Neuron (in vitro differentiated cells): ENCODE measurements around the gene MARCO.

Experiments used
- H2AFZ ChIP-seq: one replicate; pipeline ENCODE4 v1.6.1; 2013; ENCODE audit warnings: low read depth, mild to moderate bottlenecking, inconsistent platforms, low read length, moderate library complexity
- H3K27me3 ChIP-seq: one replicate; pipeline ENCODE4 v1.6.1; 2013; ENCODE audit warnings: low read length; ENCODE audit not compliant: insufficient read depth
- H3K36me3 ChIP-seq: one replicate; pipeline ENCODE4 v1.6.1; 2013; ENCODE audit warnings: low read length; ENCODE audit not compliant: insufficient read depth
- H3K4me1 ChIP-seq: one replicate; pipeline ENCODE4 v1.6.1; 2013; ENCODE audit warnings: low read length; ENCODE audit not compliant: insufficient read depth
- H3K4me3 ChIP-seq: 2 replicates; pipeline ENCODE4 v1.5.1; 2013; ENCODE audit warnings: mild to moderate bottlenecking, low read length, moderate library complexity
- H3K9me3 ChIP-seq: one replicate; pipeline ENCODE4 v1.6.1; 2013; ENCODE audit warnings: low read length

The MARCO gene

DNA sequence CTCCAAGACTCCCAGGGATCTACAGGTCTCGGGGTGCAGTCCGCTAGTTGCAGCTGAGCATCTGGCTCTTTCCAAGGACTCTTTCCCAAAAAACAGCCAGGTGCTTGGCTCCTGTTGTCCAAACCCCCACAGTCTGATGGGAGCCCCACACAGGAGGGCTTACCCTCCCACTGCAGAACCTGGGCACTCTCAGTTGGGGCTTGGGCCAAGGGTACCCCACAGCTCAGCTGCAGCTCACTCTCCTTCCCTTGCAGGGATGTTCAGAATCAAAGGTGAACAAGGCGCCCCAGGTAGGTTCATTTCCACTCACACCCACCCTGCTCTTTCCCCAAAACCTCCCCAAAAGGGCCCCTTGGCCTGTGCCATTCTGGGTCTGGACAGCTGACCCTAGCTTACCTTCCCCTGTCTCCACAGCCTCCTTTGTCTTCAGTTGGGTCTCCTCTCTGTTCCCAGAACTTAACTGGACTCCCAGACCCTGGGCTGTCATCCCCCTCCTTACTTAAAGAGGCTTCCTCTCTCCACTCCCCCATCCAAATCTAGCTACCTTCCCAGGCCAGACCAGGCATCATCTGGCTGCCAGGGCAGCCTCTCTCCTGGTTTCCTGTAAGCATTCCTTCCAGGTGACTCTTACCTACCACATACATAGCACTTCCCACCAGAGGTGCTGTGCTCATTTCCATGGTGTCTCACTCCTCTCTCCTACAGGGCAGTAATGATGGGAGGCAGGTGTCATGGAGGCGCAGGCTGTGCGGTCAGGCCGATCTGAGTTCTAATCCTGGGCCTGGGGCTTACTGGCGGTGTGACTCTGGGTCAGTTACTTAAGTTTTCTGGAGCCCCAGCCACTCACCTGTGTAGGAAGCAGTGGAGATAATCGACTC lies 29.5 kb downstream of the MARCO start:
- Histone ChIP-seq H3K36me3 (no peaks in the 10 kb centered on the region), H3K27me3 (no peaks in the 10 kb centered on the region), H3K4me1 (no peaks in the 10 kb centered on the region), H3K4me3 (no peak overlapping the region), H3K9me3 (no peaks in the 10 kb centered on the region), H2AFZ (no peak overlapping the region)

- Histone ChIP-seq H3K27me3 (no peaks in the 10 kb centered on the region), H3K36me3 (no peaks in the 10 kb centered on the region), H3K4me1 (no peaks in the 10 kb centered on the region), H3K4me3 (no peak overlapping the region), H2AFZ (no peak overlapping the region), H3K9me3 (no peaks in the 10 kb centered on the region)
Measured at GRCh38 chr2:118973542-118973951, 31.6 kb downstream of the MARCO start.

DNA sequence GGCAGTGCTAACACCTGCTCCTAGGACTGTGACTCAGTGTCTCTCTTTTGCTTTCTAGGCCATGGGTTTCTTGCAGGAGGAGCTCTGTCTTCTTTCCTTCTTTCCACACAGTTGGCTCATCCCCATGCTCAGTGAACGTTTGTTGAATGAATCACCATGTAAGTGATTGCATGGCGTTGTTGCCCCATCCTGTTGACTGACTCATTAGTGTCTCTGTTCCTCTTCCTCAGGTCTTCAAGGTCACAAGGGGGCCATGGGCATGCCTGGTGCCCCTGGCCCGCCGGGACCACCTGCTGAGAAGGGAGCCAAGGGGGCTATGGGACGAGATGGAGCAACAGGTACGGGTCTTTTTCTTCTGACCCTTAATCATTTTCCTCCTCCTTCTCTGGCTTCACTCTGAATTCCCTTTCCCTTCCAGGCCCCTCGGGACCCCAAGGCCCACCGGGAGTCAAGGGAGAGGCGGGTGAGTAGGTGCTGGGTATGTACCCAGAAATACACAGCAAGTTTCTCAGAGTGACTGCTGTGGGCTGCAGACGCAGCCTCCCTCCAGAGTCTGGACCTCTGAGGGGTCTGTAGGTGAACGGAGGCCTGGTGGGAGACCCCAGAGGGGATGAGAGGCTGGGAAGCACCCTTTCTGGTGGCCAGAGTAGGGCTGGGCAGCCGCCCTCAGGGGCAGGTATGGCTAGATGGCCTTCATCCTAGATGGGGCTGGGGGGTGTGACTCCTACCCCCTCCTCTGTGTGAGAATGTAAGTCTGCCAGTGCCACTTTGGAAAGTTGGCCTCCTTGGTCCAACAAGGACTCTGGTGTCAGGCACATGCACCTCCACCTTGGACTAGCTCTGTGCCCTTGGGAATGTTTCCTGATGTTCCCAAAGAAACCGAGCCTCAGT lies 32.4 kb downstream of the MARCO start:
- H3K36me3 ChIP-seq: no peaks in the 10 kb centered on the region
- H3K27me3 ChIP-seq: no peaks in the 10 kb centered on the region
- H3K4me3 ChIP-seq: no peak overlapping the region
- H3K9me3 ChIP-seq: no peaks in the 10 kb centered on the region
- no peak overlapping the region for H2AFZ ChIP-seq
- H3K4me1 ChIP-seq: no peaks in the 10 kb centered on the region

- Histone ChIP-seq H3K4me3 (no peak overlapping the region), H3K27me3 (no peaks in the 10 kb centered on the region), H3K9me3 (no peaks in the 10 kb centered on the region), H2AFZ (no peak overlapping the region), H3K4me1 (no peaks in the 10 kb centered on the region), H3K36me3 (no peaks in the 10 kb centered on the region)
Measured at GRCh38 chr2:118975133-118975532, 33.1 kb downstream of the MARCO start.

DNA sequence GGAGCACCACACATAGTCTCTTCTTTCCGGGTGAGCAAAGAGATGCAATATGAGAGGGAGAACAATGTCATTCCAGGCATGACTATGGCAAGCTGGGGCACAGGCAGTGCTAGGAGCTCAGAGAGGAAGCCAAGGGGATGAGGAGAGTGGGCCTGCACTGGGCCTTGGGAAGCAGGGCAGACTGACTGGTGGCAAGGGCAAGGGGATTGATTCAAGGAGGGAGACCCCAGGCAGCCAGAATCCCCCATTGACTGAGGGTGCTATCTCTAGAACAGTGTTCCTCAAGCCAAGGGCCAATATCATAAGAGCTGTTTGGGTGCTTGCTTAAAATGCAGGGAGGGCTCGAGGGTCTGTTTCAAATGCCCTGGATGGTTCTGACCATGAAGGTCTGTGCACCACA lies 36.1 kb downstream of the MARCO start:
- Histone ChIP-seq H3K4me1 (no peaks in the 10 kb centered on the region), H3K27me3 (no peaks in the 10 kb centered on the region), H3K9me3 (no peaks in the 10 kb centered on the region), H2AFZ (no peak overlapping the region), H3K36me3 (no peaks in the 10 kb centered on the region), H3K4me3 (no peak overlapping the region)

DNA sequence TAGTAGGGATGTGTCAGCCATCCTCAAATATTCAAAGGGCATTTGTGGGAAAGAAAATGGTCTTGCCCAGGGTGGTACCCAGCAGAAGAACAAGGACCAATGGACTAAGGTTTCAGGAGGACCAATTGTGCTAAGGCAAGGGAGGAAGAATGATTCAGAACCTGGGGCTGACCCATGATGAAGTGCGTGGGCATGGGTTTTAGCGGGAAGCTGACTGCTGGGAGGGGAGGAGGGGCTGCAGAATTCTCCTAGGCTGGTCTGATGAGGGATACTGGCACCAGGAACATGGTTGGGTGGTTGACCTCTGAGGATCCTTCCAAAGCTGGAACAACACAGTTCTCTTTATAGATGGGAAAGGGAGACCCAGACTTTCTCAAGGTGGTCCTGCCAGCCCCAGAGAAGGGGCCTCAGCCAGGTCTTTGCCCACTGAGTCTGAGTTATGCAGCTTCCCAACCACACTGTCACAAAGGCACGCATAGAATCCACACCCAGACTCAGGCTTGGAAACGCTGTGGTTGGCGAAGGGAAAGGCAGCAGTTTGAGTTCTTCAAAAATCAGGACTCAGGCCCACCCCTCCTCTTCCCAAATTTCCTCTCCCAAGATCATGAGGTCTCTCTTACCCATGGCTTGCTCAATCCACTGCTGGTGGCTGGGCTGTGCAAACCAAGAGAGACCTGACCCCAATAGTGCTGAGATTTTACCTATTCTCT lies 37.3 kb downstream of the MARCO start:
- Histone ChIP-seq H3K9me3 (no peaks in the 10 kb centered on the region), H2AFZ (no peak overlapping the region), H3K36me3 (no peaks in the 10 kb centered on the region), H3K27me3 (no peaks in the 10 kb centered on the region), H3K4me1 (no peaks in the 10 kb centered on the region), H3K4me3 (no peak overlapping the region)

DNA sequence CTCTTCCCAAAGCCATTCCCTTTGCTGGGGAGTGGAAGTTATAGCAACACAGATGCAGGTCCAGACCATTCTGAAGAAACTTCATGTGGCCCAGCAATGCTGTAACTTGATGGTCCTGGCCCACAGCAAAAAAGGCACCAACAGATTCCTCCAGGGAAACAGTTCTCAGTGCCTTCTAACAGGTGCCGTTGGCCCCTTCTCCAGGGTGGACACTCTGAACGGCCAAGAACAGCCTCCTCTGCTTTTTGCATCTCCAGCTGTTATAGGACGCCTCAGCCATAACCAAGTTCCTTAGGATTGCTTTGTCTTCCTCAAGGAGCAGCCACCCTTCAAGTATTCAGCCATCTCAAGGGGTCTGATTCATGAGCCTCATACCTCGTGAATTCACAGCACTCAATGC lies 38.0 kb downstream of the MARCO start:
- no peak overlapping the region for H2AFZ ChIP-seq
- H3K27me3 ChIP-seq: no peaks in the 10 kb centered on the region
- H3K9me3 ChIP-seq: no peaks in the 10 kb centered on the region
- no peaks in the 10 kb centered on the region for H3K4me1 ChIP-seq
- H3K36me3 ChIP-seq: no peaks in the 10 kb centered on the region
- no peak overlapping the region for H3K4me3 ChIP-seq

- Histone ChIP-seq H3K36me3 (no peaks in the 10 kb centered on the region), H2AFZ (no peak overlapping the region), H3K27me3 (no peaks in the 10 kb centered on the region), H3K9me3 (no peaks in the 10 kb centered on the region), H3K4me1 (no peaks in the 10 kb centered on the region), H3K4me3 (no peak overlapping the region)
Measured at GRCh38 chr2:118980573-118980972, 38.6 kb downstream of the MARCO start.

DNA sequence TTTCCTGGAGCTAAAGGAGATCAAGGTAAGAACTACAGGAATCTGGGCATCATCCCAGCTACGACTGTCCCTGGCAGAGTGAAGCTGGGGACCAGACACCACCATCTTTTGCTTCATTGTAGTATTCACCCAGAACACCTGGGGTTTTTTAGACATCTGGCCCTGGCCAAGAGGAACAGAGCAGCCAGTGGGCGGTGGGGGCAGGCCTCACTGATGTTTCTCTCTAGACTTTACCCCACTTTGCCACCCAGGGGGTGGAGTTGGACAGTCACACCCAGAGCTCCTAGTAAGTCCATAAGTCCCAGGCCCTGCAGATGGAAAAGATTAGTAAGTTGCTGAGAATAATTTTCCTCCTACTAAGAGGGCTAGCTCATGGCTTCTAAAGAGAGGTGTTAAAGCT lies 39.6 kb downstream of the MARCO start:
- Histone ChIP-seq H3K27me3 (no peaks in the 10 kb centered on the region), H3K4me1 (no peaks in the 10 kb centered on the region), H2AFZ (no peak overlapping the region), H3K4me3 (no peak overlapping the region), H3K9me3 (no peaks in the 10 kb centered on the region), H3K36me3 (no peaks in the 10 kb centered on the region)

- no peaks in the 10 kb centered on the region for H3K9me3 ChIP-seq
- H2AFZ ChIP-seq: no peak overlapping the region
- H3K36me3 ChIP-seq: no peaks in the 10 kb centered on the region
- no peaks in the 10 kb centered on the region for H3K4me1 ChIP-seq
- no peaks in the 10 kb centered on the region for H3K27me3 ChIP-seq
- H3K4me3 ChIP-seq: no peak overlapping the region
Measured at GRCh38 chr2:118982039-118982438, 40.0 kb downstream of the MARCO start.

DNA sequence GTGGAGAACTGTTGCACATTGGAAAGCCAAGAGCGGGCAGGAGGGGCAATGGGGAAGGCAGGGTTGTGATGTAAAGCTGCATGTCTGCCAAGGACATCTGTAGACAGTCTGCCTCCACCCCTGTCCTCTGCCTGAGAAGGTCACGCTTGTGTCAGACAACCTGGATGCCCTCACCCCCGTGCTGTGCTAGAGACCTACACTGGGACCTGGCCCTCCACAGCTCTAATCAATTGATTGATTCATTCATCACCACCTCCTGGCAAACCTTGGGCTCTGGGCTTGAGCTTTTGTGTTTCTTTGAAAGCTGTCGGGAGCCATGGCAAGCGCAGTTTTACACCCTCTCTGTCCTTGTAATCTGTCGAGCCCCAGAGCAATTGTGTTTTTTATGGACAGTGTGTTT lies 41.1 kb downstream of the MARCO start:
- H3K36me3 ChIP-seq: no peaks in the 10 kb centered on the region
- H3K9me3 ChIP-seq: no peaks in the 10 kb centered on the region
- H3K27me3 ChIP-seq: no peaks in the 10 kb centered on the region
- no peak overlapping the region for H3K4me3 ChIP-seq
- H3K4me1 ChIP-seq: no peaks in the 10 kb centered on the region
- no peak overlapping the region for H2AFZ ChIP-seq

- Histone ChIP-seq H3K9me3 (no peaks in the 10 kb centered on the region), H3K27me3 (no peaks in the 10 kb centered on the region), H3K4me3 (no peak overlapping the region), H3K36me3 (no peaks in the 10 kb centered on the region), H3K4me1 (no peaks in the 10 kb centered on the region), H2AFZ (no peak overlapping the region)
Measured at GRCh38 chr2:118983915-118984314, 41.9 kb downstream of the MARCO start.

DNA sequence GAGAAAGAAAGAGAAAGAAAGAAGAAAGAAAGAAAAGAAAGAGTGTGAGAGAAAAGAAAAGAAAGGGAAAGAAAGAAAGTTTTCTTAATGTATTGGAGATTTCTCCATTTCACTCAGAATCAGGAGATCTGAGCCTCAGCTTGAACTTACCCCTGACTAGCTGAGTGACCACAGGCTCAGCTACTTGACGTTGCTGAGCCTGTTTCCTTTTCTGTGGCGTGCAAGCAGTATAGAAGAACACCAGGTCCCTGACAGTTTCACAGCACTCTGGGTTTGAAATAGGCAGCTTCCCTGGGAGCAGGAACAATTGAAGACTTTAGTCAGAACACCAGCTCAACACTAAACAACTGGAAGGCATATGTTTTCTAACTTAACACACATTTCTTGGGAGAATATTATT lies 44.7 kb downstream of the MARCO start:
- Histone ChIP-seq H2AFZ (no peak overlapping the region), H3K4me3 (no peak overlapping the region), H3K36me3 (no peaks in the 10 kb centered on the region), H3K27me3 (no peaks in the 10 kb centered on the region), H3K9me3 (no peaks in the 10 kb centered on the region), H3K4me1 (no peaks in the 10 kb centered on the region)
